Panc1 (cell line): Measurements from ENCODE around the gene RAD17. TPM values are rescaled to one million over a fixed set of nuclear protein-coding genes. Genes with fewer than 3 reads are reported as not detected.
"Not testable (repeated sequence)": the region's sequence is repeated elsewhere in the genome, so short reads cannot be mapped to it uniquely, and the experiment has no call there.

Experiments
- ATAC-seq: fragments of 200-7000 bp; cut with Tn5 transposase; 2 replicates; pipeline ENCODE4 v1.9.1; 2020; ENCODE audit warnings: mild to moderate bottlenecking, moderate library complexity
- BruUV-seq: library from RNA; stranded (reverse); fragments of 400-500 nt; replicated peaks from 2 replicates; lab custom pipeline; 2021; lab: Mats Ljungman, UMichigan
- CTCF ChIA-PET: fragments of 300-600 bp; sonication (Branson Sonifier 250); formaldehyde crosslinking; loops from one replicate; lab custom pipeline; 2022; ENCODE audit warnings: antibody characterized with exemption; lab: Charles Lee
- POLR2A ChIA-PET: fragments of 300-600 bp; sonication (Branson Sonifier 250); formaldehyde crosslinking; loops from one replicate; lab custom pipeline; 2022; ENCODE audit warnings: antibody characterized with exemption; lab: Charles Lee
- DNase-seq: peaks from one replicate; pipeline ENCODE4 v3.0.0-alpha.2; 2010; ENCODE audit warnings: low read depth, low spot score
- H3K27ac ChIP-seq: 2 replicates; pipeline ENCODE4 v1.5.1; 2011; ENCODE audit warnings: mild to moderate bottlenecking, low read length, inconsistent platforms
- H3K27me3 ChIP-seq: fragments of 200-500 bp; sonication (Bioruptor generic); 2 replicates; pipeline ENCODE4 v1.6.0; 2014; ENCODE audit warnings: low read length, inconsistent platforms; ENCODE audit not compliant: control insufficient read depth, insufficient read depth
- H3K36me3 ChIP-seq: fragments of 200-500 bp; sonication (Bioruptor generic); 2 replicates; pipeline ENCODE4 v1.5.1; 2014; ENCODE audit warnings: inconsistent platforms, mild to moderate bottlenecking, low read length, moderate library complexity; ENCODE audit not compliant: control insufficient read depth, insufficient read depth
- H3K4me1 ChIP-seq: 2 replicates; pipeline ENCODE4 v1.5.1; 2011; ENCODE audit warnings: inconsistent platforms, mild to moderate bottlenecking, low read length, moderate library complexity; ENCODE audit not compliant: control insufficient read depth, insufficient read depth
- H3K4me3 ChIP-seq, 2 experiments: 2 replicates each; pipeline ENCODE4 v1.5.1; 2011 to 2012; ENCODE audit warnings: low read depth in 2 of 2, low read length in 2 of 2, mild to moderate bottlenecking in 2 of 2, inconsistent platforms in 1 of 2, moderate library complexity in 1 of 2
- H3K9me3 ChIP-seq: fragments of 200-500 bp; sonication (Bioruptor generic); 2 replicates; pipeline ENCODE4 v1.5.1; 2014; ENCODE audit warnings: low read depth, mild to moderate bottlenecking, inconsistent platforms, low read length, moderate library complexity; ENCODE audit not compliant: control insufficient read depth, insufficient read depth
- POLR2AphosphoS5 ChIP-seq: IDR thresholded peaks from 2 replicates; pipeline ENCODE4 v1.6.1; 2012; ENCODE audit warnings: mild to moderate bottlenecking, low read depth, low read length, moderate library complexity
- SIN3A ChIP-seq: IDR thresholded peaks from 2 replicates; pipeline ENCODE4 v1.6.1; 2012; ENCODE audit warnings: low read depth, mild to moderate bottlenecking, low read length, moderate library complexity, borderline replicate concordance; ENCODE audit not compliant: insufficient read depth
- TCF7L2 ChIP-seq: IDR thresholded peaks from 2 replicates; pipeline ENCODE4 v1.6.1; 2011; ENCODE audit warnings: mild to moderate bottlenecking, low read depth, low read length, inconsistent platforms
- in situ Hi-C: cut with HindIII; loops from 2 replicates; pipeline ENCODE4 v1.10.0; 2016; ENCODE audit warnings: low sequenced_read_pairs, low pct_unique_long_range_greater_than_20kb
- intact Hi-C: fragments of 100-400 bp; cut with micrococcal nuclease; formaldehyde crosslinking; loops from one replicate; pipeline ENCODE4 v1.10.0; 2022; ENCODE audit not compliant: unreplicated experiment
- total RNA-seq: library from RNA; stranded (reverse); gene quantifications from one replicate; pipeline ENCODE4 v1.2.1, GENCODE V29; 2021; ENCODE audit not compliant: unreplicated experiment
- TF ChIP-seq, protein P1 (sequence below), 2 experiments: IDR thresholded peaks; 2 replicates each; pipeline ENCODE4 v1.6.1; 2011 to 2012; ENCODE audit warnings: low read depth in 2 of 2, control low read depth in 1 of 2, low read length in 1 of 2, mild to moderate bottlenecking in 1 of 2, moderate library complexity in 1 of 2; ENCODE audit not compliant: insufficient read depth in 1 of 2
- TF ChIP-seq, protein P2 (sequence below): fragments of 450-650 bp; IDR thresholded peaks from 2 replicates; pipeline ENCODE4 v1.5.1; 2017; ENCODE audit warnings: mild to moderate bottlenecking

The RAD17 gene
- total RNA-seq, 1 experiment from 2014 or later, result 41.7 TPM

DNA sequence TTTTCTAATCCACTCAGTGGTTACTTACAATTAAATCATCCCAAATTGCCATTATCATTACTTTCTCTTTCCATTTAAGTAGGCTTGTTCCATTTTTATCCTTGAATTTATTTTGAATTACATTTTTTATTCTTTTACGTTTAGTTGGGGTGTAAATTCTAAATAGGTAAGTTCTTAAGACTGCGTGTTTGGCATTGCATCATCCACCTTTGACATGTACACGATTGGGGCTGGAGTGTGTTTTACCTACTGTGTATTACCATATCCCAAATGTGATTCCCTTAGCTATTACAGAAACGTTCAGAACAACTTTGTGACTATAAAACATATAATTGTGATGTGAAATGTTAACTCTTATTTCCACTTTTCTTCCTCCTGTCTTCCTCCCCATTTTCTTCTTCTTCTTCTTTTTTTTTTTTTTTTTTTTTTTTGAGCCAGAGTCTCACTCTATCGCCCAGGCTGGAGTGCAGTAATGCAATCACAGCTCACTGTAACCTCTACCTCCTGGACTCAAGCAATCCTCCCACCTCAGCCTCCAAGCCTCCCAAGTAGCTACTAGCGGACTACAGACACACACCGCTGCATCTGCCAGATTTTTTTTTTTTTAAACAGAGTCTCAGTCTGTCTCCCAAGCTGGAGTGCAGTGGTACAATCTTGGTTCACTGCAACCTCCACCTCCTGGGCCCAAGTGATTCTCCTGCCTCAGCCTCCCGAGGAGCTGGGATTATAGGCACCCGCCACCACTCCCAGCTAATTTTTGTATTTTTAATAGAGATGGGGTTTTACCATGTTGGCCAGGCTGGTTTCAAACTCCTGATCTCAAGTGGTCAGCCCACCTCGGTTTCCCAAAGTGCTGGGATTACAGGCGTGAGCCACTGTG, 62.0 kb downstream of the RAD17 start:
- Histone ChIP-seq H3K4me1 (no peaks in the 10 kb centered on the region), H3K27ac (no peak overlapping the region), H3K36me3 (no peaks in the 10 kb centered on the region; the same call in 1 of the 2 replicates), H3K4me3 (no peak overlapping the region), H3K27me3 (no peaks in the 10 kb centered on the region), H3K9me3 (no peaks in the 10 kb centered on the region)
- DNase-seq (no peak), ATAC-seq (no peak)
- BruUV-seq, result no TSS peak
- in situ Hi-C loops, result no loop called here
- intact Hi-C loops, result no loop called here
- ChIA-PET CTCF (no interaction called here), POLR2A (interaction anchor here (0.5 to 0.7 kb wide), 2 partner anchors 28 to 70 kb away, joined by 5 read pairs; no protein-coding TSS in a partner anchor)
- TF ChIP-seq, protein P1, sequence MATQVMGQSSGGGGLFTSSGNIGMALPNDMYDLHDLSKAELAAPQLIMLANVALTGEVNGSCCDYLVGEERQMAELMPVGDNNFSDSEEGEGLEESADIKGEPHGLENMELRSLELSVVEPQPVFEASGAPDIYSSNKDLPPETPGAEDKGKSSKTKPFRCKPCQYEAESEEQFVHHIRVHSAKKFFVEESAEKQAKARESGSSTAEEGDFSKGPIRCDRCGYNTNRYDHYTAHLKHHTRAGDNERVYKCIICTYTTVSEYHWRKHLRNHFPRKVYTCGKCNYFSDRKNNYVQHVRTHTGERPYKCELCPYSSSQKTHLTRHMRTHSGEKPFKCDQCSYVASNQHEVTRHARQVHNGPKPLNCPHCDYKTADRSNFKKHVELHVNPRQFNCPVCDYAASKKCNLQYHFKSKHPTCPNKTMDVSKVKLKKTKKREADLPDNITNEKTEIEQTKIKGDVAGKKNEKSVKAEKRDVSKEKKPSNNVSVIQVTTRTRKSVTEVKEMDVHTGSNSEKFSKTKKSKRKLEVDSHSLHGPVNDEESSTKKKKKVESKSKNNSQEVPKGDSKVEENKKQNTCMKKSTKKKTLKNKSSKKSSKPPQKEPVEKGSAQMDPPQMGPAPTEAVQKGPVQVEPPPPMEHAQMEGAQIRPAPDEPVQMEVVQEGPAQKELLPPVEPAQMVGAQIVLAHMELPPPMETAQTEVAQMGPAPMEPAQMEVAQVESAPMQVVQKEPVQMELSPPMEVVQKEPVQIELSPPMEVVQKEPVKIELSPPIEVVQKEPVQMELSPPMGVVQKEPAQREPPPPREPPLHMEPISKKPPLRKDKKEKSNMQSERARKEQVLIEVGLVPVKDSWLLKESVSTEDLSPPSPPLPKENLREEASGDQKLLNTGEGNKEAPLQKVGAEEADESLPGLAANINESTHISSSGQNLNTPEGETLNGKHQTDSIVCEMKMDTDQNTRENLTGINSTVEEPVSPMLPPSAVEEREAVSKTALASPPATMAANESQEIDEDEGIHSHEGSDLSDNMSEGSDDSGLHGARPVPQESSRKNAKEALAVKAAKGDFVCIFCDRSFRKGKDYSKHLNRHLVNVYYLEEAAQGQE (IDR thresholded peaks at IDR 0.05; ENCODE audit: insufficient read depth in 1 of 2, low read depth in 2 of 2, low read length in 1 of 2), result no peak
- TF ChIP-seq SIN3A (no peak), POLR2AphosphoS5 (no peak), TCF7L2 (no peak)
- TF ChIP-seq, protein P2, sequence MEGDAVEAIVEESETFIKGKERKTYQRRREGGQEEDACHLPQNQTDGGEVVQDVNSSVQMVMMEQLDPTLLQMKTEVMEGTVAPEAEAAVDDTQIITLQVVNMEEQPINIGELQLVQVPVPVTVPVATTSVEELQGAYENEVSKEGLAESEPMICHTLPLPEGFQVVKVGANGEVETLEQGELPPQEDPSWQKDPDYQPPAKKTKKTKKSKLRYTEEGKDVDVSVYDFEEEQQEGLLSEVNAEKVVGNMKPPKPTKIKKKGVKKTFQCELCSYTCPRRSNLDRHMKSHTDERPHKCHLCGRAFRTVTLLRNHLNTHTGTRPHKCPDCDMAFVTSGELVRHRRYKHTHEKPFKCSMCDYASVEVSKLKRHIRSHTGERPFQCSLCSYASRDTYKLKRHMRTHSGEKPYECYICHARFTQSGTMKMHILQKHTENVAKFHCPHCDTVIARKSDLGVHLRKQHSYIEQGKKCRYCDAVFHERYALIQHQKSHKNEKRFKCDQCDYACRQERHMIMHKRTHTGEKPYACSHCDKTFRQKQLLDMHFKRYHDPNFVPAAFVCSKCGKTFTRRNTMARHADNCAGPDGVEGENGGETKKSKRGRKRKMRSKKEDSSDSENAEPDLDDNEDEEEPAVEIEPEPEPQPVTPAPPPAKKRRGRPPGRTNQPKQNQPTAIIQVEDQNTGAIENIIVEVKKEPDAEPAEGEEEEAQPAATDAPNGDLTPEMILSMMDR, result no peak

DNA sequence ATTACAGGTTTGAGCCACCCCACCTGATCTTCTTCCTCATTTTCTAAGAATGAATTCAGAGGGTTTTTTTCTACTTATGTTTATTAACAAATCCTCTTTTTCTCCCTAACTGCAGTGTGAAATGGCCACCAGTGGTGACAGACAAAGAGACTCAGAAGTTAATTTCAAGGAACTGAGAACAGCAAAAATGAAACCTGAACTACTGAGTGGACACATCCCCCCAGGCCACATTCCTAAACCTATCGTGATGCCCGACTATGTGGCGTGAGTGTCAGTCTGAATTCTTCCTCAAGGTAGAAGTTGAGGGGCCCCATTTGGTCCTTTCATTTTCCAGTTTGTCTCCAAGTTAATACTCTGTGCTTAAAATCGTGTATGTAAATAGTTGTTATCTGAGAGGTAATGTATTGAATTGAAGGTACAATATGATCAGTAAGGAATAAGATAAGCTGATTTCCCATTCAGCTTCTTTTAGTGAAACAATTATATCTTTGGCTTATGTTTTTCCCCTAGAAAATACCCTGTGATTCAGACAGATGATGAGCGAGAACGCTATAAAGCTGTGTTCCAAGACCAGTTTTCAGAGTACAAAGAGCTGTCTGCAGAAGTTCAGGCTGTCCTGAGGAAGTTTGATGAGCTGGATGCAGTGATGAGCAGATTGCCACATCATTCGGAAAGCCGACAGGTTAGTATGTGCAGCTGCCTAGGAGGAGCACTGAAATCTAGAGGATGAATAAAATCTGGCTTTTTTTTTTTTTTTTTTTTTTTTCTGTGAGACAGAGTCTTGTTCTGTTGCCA, 63.0 kb downstream of the RAD17 start:
- no peaks in the 10 kb centered on the region for H3K4me1 ChIP-seq
- BruUV-seq, result no TSS peak
- ChIA-PET POLR2A (interaction anchor here (0.7 kb wide), 1 partner anchor 27 kb away, joined by 5 read pairs; no protein-coding TSS in a partner anchor), CTCF (no interaction called here)
- intact Hi-C loops, result no loop called here
- no peaks in the 10 kb centered on the region for H3K27me3 ChIP-seq
- TF ChIP-seq TCF7L2 (no peak), SIN3A (no peak), POLR2AphosphoS5 (no peak)
- TF ChIP-seq, protein P1 (IDR thresholded peaks at IDR 0.05; ENCODE audit: insufficient read depth in 1 of 2, low read depth in 2 of 2, low read length in 1 of 2), result no peak
- TF ChIP-seq, protein P2, result no peak
- no peak for ATAC-seq
- no peaks in the 10 kb centered on the region; the same call in 1 of the 2 replicates for H3K36me3 ChIP-seq
- no peaks in the 10 kb centered on the region for H3K9me3 ChIP-seq
- H3K27ac ChIP-seq, result no peak overlapping the region
- H3K4me3 ChIP-seq, result no peak overlapping the region
- in situ Hi-C loops, result no loop called here
- DNase-seq, result no peak

DNA sequence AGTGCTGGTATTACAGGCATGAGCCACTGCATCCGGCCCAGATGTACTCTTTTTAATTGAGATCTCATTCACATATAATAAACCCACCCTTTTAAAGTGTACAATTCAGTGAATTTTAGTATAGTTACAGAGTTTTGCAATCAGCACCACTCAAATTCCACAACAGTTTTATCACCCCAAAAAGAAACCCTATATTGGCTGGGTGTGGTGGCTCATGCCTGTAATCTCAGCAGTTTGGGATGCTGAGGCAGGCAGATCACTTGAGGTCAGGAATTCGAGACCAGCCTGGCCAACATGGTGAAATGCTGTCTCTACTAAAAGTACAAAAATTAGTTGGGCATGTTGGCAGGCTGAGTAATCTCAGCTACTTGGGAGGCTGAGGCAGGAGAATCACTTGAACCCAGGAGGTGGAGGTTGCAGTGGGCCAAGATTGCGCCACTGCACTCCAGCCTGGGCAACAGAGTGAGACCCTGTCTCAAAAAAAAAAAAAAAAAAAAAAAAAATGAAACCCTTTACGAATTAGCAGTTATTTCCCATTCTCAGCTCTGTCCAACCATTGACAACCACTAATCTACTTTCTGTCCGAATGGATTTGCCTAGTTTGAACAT, 65.8 kb downstream of the RAD17 start:
- POLR2A ChIA-PET, H3K27me3 ChIP-seq, H3K9me3 ChIP-seq, intact Hi-C loops, DNase-seq, H3K27ac ChIP-seq, CTCF ChIA-PET, H3K4me1 ChIP-seq, H3K4me3 ChIP-seq, in situ Hi-C loops, BruUV-seq, ATAC-seq, H3K36me3 ChIP-seq: not testable (repeated sequence)
